GM19099 (cell line): ENCODE measurements around the gene PLPP2.

Experiments
- POLR2A ChIP-seq: IDR thresholded peaks from 3 replicates; pipeline ENCODE4 v1.6.1; 2011; ENCODE audit warnings: low read depth; ENCODE audit not compliant: insufficient read length; ENCODE audit errors: extremely low read depth

Gene PLPP2

DNA sequence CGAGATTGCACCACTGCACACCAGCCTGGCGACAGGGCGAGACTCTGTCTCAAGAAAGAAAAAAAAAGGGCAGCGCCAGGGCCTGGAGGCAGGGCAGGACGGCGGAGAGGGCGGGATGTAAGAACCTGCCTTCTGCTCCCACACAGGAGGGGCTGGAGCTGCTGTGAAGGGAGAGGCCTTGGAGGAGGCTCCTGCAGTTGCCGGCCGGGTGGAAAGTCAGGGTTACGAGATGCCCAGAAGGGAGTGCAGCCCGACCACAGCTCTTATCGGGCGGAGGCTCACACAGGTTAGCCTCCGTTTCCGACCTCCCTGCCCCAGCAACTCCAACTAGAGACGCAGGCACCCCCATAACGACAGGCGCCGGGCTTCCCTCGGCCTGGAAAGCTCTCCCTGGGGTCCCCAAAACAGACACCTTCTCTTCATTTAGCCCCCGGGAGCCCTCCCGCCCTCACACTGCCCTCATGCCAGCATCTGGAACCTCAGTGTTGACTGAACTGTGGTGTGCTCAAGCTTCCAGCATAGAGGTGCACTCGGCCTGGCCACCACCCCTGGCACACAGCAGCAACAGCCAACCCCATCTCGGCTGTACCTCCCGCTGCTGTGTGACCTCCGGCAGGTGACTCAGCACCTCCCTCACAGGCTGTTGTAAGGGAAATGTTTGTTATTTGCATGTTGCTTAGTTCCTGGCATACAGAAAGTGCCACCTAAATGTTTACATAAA is 1.4 kb downstream of the PLPP2 start:
- TF ChIP-seq POLR2A = no peak

DNA sequence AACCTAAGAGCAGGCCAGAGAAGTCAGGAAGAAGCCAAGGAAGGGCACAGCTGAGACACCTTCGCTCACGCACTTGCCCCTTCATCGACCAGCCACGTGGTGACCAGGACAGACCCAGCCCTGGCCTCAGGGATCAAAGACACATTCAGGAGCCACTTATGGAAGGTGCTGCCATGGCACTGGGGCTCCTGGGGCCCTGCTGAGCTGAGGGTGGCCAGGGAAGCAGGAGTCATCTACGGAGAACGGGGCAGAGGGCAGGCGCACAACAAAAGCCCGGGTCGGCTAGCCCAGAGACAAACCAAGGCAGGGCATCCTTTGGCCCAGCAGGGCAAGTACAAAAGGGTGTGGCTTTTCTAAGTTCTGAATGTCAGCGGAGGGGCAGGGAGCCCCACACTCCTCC is 2.3 kb downstream of the PLPP2 start:
- TF ChIP-seq POLR2A = no peak

DNA sequence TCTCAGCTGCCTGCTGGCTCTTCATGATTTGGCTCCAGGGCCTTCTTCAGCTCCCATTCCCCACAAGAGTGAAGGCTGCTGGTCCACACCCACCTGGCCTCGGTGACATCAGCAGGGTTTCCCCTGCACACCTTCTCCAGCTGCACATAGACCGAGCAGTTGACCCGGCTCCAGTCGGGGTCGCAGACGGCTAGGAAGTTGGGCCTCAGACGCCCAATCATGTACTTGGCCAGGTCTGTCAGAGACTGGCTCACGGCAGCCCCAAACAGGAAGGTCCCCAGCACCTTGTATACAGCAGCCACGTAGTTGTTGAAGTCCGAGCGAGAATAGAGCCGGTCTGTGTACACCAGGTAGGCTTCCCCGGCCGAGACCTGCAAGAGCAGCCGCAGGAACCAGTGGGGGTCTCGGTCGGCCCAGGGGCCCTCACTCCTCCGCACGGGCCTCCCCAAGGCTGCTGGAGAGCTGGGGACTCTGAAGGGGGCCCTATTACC is 3.8 kb downstream of the PLPP2 start:
- TF ChIP-seq POLR2A = no peak

DNA sequence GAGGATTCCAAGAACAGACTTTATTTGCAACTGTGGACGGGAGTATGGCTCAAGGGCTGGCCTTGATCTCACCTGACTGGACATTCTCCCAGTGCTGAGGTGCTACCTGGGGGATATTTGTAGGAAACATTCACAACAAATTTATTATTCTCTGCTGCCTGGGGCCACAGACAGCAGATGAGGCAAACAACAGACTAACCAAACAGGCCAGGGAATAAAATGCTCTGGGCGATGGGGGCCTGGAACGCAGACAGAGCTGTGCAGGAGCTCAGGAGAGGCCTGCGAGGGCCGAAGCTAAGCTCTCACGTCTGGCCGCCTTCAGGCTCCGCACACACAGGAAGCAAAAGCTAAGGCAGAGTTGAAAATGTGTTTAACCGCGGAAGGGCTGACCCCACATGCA is 7.8 kb downstream of the PLPP2 start:
- TF ChIP-seq POLR2A = no peak

DNA sequence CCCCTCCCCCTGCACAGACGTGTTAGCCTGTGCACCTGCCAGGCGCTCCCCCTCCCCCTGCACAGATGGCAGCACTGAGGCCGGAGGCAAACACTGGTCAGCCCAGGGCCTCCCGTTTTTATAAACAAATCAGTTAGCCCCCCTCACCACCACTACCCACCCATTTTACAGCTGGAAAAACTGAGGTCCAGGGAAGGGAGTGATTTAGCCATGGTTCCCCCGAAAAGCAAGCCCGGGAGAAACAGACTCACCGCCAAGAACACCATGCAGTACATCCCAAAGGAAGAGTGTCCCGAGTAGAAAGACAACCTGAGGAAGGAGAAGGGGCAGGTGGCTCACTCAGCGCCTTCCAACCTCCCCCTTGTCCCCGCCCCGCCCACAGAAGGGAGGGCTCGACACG is 8.7 kb downstream of the PLPP2 start:
- TF ChIP-seq POLR2A = no peak

DNA sequence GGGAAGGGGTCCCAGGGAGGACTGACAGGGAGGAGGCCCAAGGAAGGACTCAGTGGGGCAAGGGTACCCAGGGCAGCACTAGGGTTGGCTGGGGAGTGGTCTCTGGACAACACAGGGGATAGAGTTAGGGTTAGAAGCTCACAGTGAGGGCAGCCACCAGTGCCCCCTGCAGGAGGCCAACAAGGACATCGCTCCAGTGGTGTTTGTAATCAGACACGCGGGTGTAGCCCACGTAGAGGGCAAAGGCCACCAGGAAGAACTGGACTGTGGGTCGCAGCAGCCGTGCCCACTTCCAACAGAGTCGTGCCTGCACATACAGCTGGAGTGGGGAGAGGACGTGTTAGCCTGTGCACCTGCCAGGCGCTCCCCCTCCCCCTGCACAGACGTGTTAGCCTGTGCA is 9.2 kb downstream of the PLPP2 start:
- no peak for TF ChIP-seq POLR2A

DNA sequence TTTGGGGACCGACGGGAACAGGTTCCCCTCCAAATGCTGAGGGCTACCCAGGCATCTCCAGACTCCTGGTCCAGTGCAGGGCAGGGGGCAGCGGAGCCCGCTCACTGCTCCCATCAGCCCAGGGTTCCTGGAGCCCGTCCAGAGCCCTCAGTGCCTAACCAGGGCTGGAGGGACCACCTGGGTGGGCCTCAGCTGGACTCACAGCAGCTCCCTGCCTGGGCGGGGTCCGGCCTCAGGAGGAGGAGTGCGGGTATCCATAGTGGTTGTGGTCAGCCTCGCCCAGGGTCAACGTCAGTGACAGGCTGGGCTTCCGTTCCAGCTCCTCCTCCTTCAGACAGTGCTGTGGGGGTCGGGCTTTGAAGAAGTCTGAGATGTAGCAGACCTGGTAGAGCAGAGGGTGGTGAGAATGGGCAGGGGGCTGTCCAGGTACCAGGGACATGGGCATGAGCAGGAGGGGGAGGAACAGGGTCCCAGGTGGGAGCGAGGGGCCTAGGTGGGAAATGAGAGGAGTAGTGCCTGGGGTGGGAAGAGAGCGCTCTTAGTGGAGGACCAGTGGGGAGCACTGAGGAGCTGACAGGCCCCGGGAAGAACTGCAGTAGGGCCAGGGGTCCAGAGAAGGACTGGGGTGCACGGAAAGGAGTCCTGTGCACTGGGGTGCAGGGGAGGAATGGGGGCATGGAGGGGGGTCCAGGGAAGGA is 9.9 kb downstream of the PLPP2 start:
- no peak for TF ChIP-seq POLR2A

DNA sequence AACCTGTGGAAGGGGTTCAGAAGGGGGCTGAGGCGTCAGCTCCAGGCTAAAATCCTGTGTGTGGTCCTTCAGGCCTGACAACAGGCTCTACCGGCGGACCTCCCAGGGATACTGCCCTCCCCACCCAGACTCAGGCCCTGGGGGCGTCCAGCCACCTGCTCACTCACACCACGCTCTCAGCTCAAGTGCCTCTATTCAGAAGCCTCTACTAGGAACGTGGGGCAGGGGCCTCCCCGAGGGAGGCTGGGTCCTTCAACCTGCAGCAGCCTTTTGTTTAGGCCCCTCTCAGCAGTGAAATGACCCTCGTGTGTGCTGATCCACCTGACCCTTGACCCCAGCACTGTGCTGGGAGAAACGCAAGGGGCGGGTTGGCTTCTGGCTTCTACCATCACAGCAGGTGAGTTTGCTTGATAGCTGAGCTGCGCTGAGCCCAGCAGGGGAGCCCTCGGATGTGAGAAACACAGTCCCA is 10.6 kb downstream of the PLPP2 start:
- no peak for TF ChIP-seq POLR2A

DNA sequence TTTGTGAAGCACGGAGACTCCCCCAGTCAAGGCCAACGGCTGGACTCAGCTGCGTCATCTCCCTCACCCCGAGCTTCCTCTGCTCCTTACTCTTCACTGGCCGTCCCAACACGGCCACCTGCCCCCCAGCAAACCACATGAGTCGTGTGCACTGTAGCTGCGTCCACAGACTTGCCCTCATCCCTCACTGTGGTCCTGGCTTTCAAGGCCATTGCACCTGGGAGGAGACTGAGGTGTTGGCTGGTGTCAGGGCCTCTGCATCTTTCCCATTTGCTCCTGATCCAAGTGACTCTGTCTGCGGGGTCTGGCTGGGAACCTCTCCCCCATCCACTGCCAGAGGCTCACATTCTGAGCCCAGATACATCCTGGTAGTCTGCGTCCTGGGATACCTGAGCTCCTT is 11.5 kb downstream of the PLPP2 start:
- no peak for TF ChIP-seq POLR2A

DNA sequence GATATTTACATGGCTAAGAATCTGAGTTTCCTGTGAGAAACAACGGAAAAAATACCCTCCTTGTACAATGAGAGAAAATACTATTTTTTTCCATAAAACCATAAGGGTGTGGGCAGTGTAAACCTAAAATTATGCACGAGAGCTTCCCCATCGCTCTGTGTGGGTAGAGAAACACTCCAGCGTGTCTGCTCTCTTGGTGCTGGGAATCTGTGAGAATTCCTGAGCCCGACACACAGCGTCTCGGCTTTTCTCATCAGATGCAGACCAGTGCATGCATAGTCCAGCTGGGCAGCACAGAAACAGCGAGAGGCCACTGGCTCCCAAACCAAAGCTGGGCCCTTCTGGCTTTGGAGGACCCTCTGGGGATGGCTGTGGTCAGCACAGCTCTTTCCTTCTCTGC is 12.0 kb downstream of the PLPP2 start:
- TF ChIP-seq POLR2A = no peak

DNA sequence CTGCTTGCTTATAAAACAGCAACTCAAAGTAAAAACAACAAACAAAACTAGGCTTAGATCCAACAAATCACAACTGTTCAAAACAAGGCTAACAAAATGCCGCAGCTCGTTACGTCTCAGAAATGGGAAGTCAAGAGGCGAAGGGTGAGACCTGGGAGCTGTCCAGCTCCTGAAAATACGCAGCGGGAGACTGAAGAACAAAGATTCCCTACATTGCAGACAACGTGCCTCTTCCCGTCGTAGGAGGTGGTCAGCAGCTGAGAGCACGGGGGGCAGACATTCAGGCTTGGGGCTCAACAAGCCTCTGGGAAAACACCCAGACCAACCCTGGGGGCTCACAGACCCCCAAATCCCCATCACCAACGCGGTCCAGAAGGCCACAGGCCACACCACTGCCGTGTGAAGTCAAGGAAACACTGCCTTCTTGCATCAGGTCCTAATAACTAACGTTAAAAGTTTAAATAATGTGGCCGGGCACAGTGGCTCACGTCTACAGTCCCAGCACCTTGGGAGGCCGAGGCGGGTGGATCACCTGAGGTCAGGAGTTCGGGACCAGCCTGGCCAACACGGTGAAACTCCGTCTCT is 13.5 kb downstream of the PLPP2 start:
- TF ChIP-seq POLR2A = no peak

DNA sequence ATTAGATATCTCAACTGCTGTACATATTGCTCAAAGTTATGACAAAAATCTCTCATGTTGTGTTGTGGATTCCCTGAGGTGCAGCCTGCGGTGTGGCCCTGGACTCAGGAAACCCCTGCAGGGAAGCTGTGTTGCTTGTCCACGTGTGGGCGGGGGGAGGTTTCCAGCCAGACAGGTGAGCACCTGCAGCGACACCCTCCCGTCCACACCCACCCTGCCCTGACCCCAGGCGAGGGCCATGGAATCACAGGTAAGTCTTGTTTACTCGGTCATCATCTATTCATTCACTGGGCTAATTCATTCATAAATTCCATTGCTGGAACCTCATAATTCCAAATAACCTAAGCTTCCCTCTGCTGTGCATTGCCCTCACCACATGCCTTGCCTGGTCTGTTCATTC is 14.1 kb downstream of the PLPP2 start:
- no peak for TF ChIP-seq POLR2A

DNA sequence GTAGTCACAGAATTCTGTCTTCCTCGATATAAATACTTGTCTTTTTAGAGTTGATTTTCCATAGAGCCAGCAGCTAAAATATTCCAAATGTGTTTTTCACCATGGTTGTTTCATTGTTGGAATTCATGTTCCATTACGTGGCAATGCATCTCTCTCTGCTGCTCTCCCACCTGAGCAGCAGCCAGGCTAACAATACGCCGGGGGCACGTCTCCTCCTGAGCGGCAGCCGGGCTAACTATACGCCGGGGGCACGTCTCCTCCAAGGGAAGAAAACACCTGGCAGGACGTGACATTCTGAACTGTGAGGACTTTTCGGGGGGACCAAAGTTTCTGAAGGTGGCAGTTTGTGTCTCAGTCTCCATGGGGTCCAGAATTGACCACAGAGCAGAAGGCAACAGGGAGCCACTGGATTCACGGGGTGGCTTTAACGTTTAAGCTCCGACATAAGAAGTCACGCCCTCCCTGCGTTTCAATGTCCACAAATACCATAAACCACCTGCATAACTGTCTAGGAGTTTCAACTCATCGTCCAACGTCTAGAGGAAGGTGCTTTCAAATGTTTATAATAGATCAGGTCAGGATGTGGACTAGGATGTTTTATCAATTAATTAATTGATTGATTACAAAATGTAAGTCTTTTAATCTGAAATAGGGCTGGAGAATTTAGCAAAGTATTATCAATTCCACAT is 15.1 kb downstream of the PLPP2 start:
- no peak for TF ChIP-seq POLR2A

DNA sequence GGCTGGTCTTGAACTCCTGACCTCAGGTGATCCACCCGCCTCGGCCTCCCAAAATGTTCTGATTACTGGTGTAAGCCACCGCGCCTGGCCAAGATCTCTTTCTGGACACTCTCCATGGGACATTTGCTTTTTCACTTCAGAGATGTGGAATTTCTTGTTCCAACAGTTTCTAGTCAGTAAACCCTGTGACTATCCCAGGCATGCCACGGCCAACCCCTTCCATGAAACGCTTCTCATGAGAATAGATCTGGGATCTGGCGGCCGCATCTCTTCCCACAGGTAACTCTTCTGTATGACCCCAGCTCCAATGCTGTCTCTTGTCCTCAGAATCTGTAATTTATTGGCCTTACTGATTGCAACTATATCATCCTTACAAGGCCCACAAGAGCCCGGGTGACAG is 16.2 kb downstream of the PLPP2 start:
- no peak for TF ChIP-seq POLR2A

DNA sequence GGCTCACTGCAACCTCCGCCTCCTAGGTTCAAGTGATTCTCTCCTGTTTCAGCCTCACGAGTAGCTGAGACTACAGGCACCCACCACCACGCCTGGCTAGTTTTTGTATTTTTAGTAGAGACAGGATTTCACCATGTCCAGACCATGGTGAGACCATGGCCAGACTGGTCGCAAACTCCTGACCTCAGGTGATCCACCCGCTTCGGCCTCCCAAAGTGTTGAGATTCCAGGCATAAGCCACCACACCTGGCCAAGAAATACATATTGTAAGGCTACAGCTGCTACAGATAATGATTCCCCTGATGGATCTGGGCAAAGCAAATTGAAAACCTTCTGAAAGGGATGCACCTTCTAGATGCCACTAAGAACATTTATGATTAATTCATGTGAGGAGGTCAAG is 17.8 kb downstream of the PLPP2 start:
- no peak for TF ChIP-seq POLR2A
